Measurements from ENCODE around the gene CAPNS1.
"Not testable (repeated sequence)": the region's sequence is repeated elsewhere in the genome, so short reads cannot be mapped to it uniquely, and the experiment has no call there.

CAPNS1 gene

DNA sequence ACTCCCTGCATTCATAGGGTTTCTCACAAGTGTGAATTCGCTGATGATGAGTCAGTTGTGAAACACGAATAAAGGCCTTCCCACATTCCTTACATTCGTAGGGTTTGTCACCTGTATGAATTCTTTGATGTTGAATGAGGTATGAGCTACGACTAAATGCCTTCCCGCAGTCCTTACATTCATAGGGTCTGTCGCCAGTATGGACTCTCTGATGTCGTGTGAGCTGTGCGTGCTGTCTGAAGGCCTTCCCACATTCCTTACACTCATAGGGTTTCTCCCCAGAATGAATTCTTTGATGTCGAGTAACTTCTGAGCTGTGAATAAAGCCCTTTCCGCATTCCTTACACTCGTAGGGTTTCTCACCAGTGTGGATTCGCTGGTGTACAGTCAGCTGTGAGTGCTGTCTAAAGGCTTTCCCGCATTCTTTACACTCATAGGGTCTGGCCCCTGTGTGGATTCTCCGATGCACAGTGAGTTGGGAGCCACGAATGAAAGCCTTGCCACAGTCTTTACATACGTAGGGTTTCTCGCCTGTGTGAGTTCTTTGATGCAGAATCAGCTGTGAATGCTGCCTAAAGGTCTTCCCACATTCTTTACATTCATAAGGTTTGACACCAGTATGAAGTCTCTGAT lies 42.9 kb downstream of the CAPNS1 start:
- TF ChIP-seq ZFX (IDR thresholded peaks at IDR 0.05) = no peak
- TF ChIP-seq, protein P1, sequence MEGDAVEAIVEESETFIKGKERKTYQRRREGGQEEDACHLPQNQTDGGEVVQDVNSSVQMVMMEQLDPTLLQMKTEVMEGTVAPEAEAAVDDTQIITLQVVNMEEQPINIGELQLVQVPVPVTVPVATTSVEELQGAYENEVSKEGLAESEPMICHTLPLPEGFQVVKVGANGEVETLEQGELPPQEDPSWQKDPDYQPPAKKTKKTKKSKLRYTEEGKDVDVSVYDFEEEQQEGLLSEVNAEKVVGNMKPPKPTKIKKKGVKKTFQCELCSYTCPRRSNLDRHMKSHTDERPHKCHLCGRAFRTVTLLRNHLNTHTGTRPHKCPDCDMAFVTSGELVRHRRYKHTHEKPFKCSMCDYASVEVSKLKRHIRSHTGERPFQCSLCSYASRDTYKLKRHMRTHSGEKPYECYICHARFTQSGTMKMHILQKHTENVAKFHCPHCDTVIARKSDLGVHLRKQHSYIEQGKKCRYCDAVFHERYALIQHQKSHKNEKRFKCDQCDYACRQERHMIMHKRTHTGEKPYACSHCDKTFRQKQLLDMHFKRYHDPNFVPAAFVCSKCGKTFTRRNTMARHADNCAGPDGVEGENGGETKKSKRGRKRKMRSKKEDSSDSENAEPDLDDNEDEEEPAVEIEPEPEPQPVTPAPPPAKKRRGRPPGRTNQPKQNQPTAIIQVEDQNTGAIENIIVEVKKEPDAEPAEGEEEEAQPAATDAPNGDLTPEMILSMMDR (conservative IDR thresholded peaks at IDR 0.05) = no peak
- H3K27ac ChIP-seq = no peak overlapping the region

DNA sequence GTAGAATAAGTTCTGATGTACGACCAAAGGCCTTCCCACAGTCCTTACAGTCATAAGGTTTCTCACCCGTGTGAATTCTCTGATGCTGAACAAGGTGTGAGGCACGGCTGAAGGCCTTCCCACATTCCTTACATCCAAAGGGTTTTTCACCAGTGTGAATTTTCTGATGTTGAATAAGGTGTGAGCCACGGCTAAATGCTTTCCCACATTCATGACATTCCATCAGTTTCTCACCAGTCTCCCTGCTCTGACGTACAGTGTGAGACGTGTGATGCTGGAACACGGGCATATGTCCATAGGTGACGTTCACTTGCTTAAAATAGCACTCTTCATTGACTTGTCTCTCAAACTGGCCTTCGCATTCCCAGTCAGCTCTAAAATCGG lies 43.4 kb downstream of the CAPNS1 start:
- TF ChIP-seq ZFX (IDR thresholded peaks at IDR 0.05) = no peak
- TF ChIP-seq, protein P1 (conservative IDR thresholded peaks at IDR 0.05) = no peak
- H3K27ac ChIP-seq = no peak overlapping the region

DNA sequence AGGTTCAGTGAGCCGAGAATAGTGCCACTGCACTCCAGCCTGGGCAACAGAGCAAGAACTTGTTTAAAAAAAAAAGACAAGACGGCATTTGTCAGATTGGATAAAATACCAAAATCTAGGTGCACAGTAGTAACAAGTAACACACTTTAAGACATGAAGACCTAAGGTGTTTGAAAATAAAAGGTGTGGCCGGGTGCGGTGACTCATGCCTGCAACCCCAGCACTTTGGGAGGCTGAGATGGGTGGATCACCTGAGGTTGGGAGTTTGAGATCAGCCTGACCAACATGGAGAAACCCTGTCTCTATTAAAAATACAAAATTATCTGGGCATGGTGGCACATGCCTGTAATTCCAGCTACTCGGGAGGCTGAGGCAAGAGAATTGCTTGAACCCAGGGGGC lies 46.9 kb downstream of the CAPNS1 start:
- not testable (repeated sequence) for H3K27ac ChIP-seq

DNA sequence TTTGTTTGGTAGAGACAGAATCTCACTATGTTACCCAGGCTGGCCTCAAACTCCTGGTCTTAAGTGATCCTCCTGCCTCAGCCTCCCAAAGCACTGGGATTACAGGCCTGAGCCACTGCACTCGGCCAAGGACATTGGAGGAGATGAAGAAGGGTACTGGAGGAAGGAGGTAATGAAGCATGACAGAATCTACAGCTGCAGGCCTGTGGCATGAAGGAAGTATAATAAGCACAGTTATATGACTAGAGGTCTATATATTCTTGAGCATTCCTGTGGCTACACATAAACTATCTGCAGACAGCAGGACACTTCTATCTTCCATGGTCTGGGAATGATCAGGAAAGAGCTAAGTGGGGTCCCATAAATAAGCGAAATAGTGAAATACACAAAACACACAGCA lies 56.4 kb downstream of the CAPNS1 start:
- H3K27ac ChIP-seq = no peak overlapping the region
- TF ChIP-seq, protein P1 (conservative IDR thresholded peaks at IDR 0.05) = no peak
- no peak for TF ChIP-seq ZFX (IDR thresholded peaks at IDR 0.05)

DNA sequence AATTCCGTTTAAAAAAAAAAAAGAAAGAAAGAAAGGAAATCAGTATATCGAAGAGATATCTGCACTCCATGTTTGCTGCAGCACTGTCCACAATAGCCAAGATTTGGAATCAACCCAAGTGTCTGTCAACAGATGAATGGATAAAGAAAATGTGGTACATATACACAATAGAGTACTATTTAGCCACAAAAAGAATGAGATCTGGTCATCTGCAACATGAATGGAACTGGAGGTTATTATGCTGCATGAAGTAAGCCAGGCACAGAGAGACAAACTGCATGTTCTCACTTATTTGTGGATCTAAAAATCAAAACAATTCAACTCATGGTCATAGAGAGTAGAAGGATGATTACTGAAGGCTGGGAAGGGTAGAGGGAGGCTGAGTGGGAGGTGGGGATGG lies 58.3 kb downstream of the CAPNS1 start:
- TF ChIP-seq ZFX (IDR thresholded peaks at IDR 0.05) = no peak
- TF ChIP-seq, protein P1 (conservative IDR thresholded peaks at IDR 0.05) = no peak

More for the DNA sequence above, 58.3 kb downstream of the CAPNS1 start:
- H3K27ac ChIP-seq = no peak overlapping the region

Data from C4-2B (cell line).